SK-N-SH (cell line): ENCODE measurements around the gene CLEC17A. TPM values are rescaled to one million over a fixed set of nuclear protein-coding genes. Genes with fewer than 3 reads are reported as not detected.

Experiments used
- CTCF ChIA-PET: fragments of 300-600, 350-600 bp; formaldehyde crosslinking; extraction: SDS; loops from one replicate; lab custom pipeline; 2021; lab: Yijun Ruan, JAX
- POLR2A ChIA-PET: fragments of 350-600 bp; sonication (Branson Sonifier 250); formaldehyde crosslinking; extraction: SDS; loops from one replicate; lab custom pipeline; 2020; ENCODE audit warnings: antibody characterized with exemption, inconsistent platforms; lab: Yijun Ruan, JAX
- DNase-seq: peaks from one replicate; pipeline ENCODE4 v3.0.0; 2012
- H2AFZ ChIP-seq: fragments of 200-600 bp; sonication (generic); 2 replicates; pipeline ENCODE4 v1.8.1; 2016; ENCODE audit warnings: antibody characterized with exemption, mild to moderate bottlenecking, low read depth
- H3F3A ChIP-seq: fragments of 200-600 bp; sonication (generic); replicated peaks from 2 replicates; pipeline ENCODE3; 2016; ENCODE audit warnings: antibody characterized with exemption, mild to moderate bottlenecking; ENCODE audit not compliant: insufficient read depth
- H3K27ac ChIP-seq, 2 experiments: fragments of 200-500 bp in 1 of 2; fragments of 200-600 bp in 1 of 2; sonication (Bioruptor generic) in 1 of 2; sonication (generic), shearing (Covaris generic) in 1 of 2; 2 replicates each; pipeline versions ENCODE4 v1.5.1 to v1.6.1; 2014 to 2016; ENCODE audit warnings: low read depth in 2 of 2, inconsistent platforms in 1 of 2, low read length in 1 of 2, mild to moderate bottlenecking in 1 of 2, mixed read lengths in 1 of 2
- H3K27me3 ChIP-seq: fragments of 200-600 bp; sonication (generic), shearing (Covaris generic); 2 replicates; pipeline ENCODE4 v1.6.1; 2016; ENCODE audit warnings: mixed run types; ENCODE audit not compliant: insufficient read depth
- H3K36me3 ChIP-seq, 2 experiments: fragments of 200-500 bp in 1 of 2; fragments of 200-600 bp in 1 of 2; sonication (Bioruptor generic) in 1 of 2; sonication (generic) in 1 of 2; replicated peaks in 1 of 2; 2 replicates each; pipeline versions ENCODE3 to v1.5.1; 2014 to 2016; ENCODE audit warnings: low read length in 1 of 2, mild to moderate bottlenecking in 1 of 2; ENCODE audit not compliant: insufficient read depth in 2 of 2, control insufficient read depth in 1 of 2
- H3K4me1 ChIP-seq, 2 experiments: fragments of 200-500 bp in 1 of 2; fragments of 200-600 bp in 1 of 2; sonication (Bioruptor generic) in 1 of 2; sonication (generic), shearing (Covaris generic) in 1 of 2; 2 replicates each; pipeline versions ENCODE4 v1.5.1 to v1.6.1; 2014 to 2016; ENCODE audit warnings: low read depth in 1 of 2, low read length in 1 of 2, mixed run types in 1 of 2; ENCODE audit not compliant: insufficient read depth in 2 of 2, control insufficient read depth in 1 of 2
- H3K4me2 ChIP-seq: fragments of 200-600 bp; sonication (generic), shearing (Covaris generic); 2 replicates; pipeline ENCODE4 v1.6.1; 2017; ENCODE audit warnings: mixed run types
- H3K4me3 ChIP-seq, 2 experiments: fragments of 200-500 bp in 1 of 2; fragments of 200-600 bp in 1 of 2; sonication (Bioruptor generic) in 1 of 2; sonication (generic), shearing (Covaris generic) in 1 of 2; 2 replicates each; pipeline versions ENCODE4 v1.5.1 to v1.8.1; 2014 to 2016; ENCODE audit warnings: low read depth in 2 of 2, inconsistent platforms in 1 of 2, low read length in 1 of 2, mild to moderate bottlenecking in 1 of 2, mixed read lengths in 1 of 2, moderate library complexity in 1 of 2
- H3K79me2 ChIP-seq: fragments of 200-600 bp; sonication (generic); 2 replicates; pipeline ENCODE4 v1.8.1; 2017; ENCODE audit warnings: mild to moderate bottlenecking; ENCODE audit not compliant: insufficient read depth
- H3K9ac ChIP-seq: fragments of 200-600 bp; sonication (generic); 2 replicates; pipeline ENCODE4 v1.6.1; 2017; ENCODE audit warnings: mixed run types
- H3K9me2 ChIP-seq: fragments of 200-600 bp; sonication (generic); 2 replicates; pipeline ENCODE4 v1.6.1; 2017; ENCODE audit warnings: mixed run types
- H3K9me3 ChIP-seq: fragments of 200-600 bp; sonication (generic); 2 replicates; pipeline ENCODE4 v1.6.1; 2017; ENCODE audit warnings: mixed run types, mild to moderate bottlenecking, moderate library complexity
- H4K20me1 ChIP-seq: fragments of 200-600 bp; sonication (generic); 2 replicates; pipeline ENCODE4 v1.6.1; 2017; ENCODE audit warnings: mild to moderate bottlenecking, mixed run types; ENCODE audit not compliant: insufficient read depth
- CHD2 ChIP-seq: fragments of 150-350 bp; IDR thresholded peaks from 2 replicates; pipeline ENCODE4 v1.6.1; 2018; ENCODE audit warnings: low read length; ENCODE audit not compliant: partially characterized antibody
- CTCF ChIP-seq: fragments of 200-600 bp; sonication (generic); IDR thresholded peaks from 2 replicates; pipeline ENCODE4 v1.6.1; 2017; ENCODE audit warnings: antibody characterized with exemption, mild to moderate bottlenecking, moderate library complexity
- ELF1 ChIP-seq: IDR thresholded peaks from 2 replicates; pipeline ENCODE4 v1.4.0; 2012
- FOSL2 ChIP-seq: IDR thresholded peaks from 2 replicates; pipeline ENCODE4 v1.4.0; 2012; ENCODE audit warnings: low read depth, mild to moderate bottlenecking, moderate library complexity, borderline replicate concordance
- FOXJ3 ChIP-seq: sonication (generic); formaldehyde crosslinking; IDR thresholded peaks from 2 replicates; pipeline ENCODE4 v1.5.1; 2020; ENCODE audit warnings: mild to moderate bottlenecking, missing genetic modification reagents
- GABPA ChIP-seq: IDR thresholded peaks from 2 replicates; pipeline ENCODE4 v1.4.0; 2012; ENCODE audit warnings: low read depth, mild to moderate bottlenecking
- IRF3 ChIP-seq: fragments of 150-350 bp; IDR thresholded peaks from 2 replicates; pipeline ENCODE4 v1.6.1; 2016; ENCODE audit warnings: mild to moderate bottlenecking, low read depth, low read length
- JUND ChIP-seq: IDR thresholded peaks from 2 replicates; pipeline ENCODE4 v1.4.0; 2012
- MEF2A ChIP-seq: IDR thresholded peaks from 2 replicates; pipeline ENCODE4 v1.4.0; 2012; ENCODE audit warnings: low read depth, borderline replicate concordance
- MXI1 ChIP-seq: IDR thresholded peaks from 2 replicates; pipeline ENCODE4 v1.6.1; 2012; ENCODE audit warnings: mild to moderate bottlenecking, low read depth, low read length, improper control_type of control experiment
- NFIC ChIP-seq: IDR thresholded peaks from 2 replicates; pipeline ENCODE4 v1.4.0; 2012; ENCODE audit warnings: borderline replicate concordance
- NRF1 ChIP-seq: IDR thresholded peaks from 2 replicates; pipeline ENCODE4 v1.6.1; 2012; ENCODE audit warnings: low read depth, mild to moderate bottlenecking, low read length
- PBX3 ChIP-seq: IDR thresholded peaks from 2 replicates; pipeline ENCODE4; 2012
- POLR2AphosphoS5 ChIP-seq: IDR thresholded peaks from 2 replicates; pipeline ENCODE4 v1.6.1; 2012; ENCODE audit warnings: low read depth, low read length
- RAD21 ChIP-seq: IDR thresholded peaks from 2 replicates; pipeline ENCODE4 v1.6.1; 2012; ENCODE audit warnings: mild to moderate bottlenecking, low read length
- RCOR1 ChIP-seq: fragments of 150-350 bp; IDR thresholded peaks from 2 replicates; pipeline ENCODE4 v1.6.1; 2017; ENCODE audit warnings: antibody characterized with exemption, low read length
- RFX5 ChIP-seq: IDR thresholded peaks from 2 replicates; pipeline ENCODE4 v1.6.1; 2012; ENCODE audit warnings: mild to moderate bottlenecking, improper control_type of control experiment, low read length
- SIN3A ChIP-seq: IDR thresholded peaks from 2 replicates; pipeline ENCODE4 v1.6.1; 2012; ENCODE audit warnings: low read depth, mild to moderate bottlenecking, low read length, moderate library complexity, borderline replicate concordance
- TCF12 ChIP-seq: IDR thresholded peaks from 2 replicates; pipeline ENCODE4 v1.4.0; 2012
- TEAD4 ChIP-seq: IDR thresholded peaks from 2 replicates; pipeline ENCODE4 v1.4.0; 2012; ENCODE audit warnings: mild to moderate bottlenecking, borderline replicate concordance; ENCODE audit not compliant: insufficient read depth
- YY1 ChIP-seq: IDR thresholded peaks from 2 replicates; pipeline ENCODE4 v1.4.0; 2012; ENCODE audit warnings: low read depth, mild to moderate bottlenecking
- ZBTB33 ChIP-seq: IDR thresholded peaks from 2 replicates; pipeline ENCODE4 v1.4.0; 2012; ENCODE audit warnings: low read depth, borderline replicate concordance
- WGBS: methylation state at CpG from one replicate; pipeline ENCODE4 v1.1.6; 2017; ENCODE audit warnings: low lambda C conversion rate; 5-methylcytosine and 5-hydroxymethylcytosine counted together
- polyA plus RNA-seq, 3 experiments: library from polyadenylated mRNA; depleted of rRNA; stranded (reverse); fragments of >200 nt; gene quantifications; 2 replicates each; pipeline ENCODE4 v1.2.3, GENCODE V29; 2012

The CLEC17A gene
- polyA plus RNA-seq, 1 of the 3 experiments (the other 2 are of a cell fraction) = not detected

- no peak overlapping the region for H3K27ac ChIP-seq
- H3F3A ChIP-seq = no peaks in the 10 kb centered on the region
- WGBS = 97% methylated on average over 33 of the region's 35 CpGs
- H3K4me2 ChIP-seq = no peak overlapping the region
- H3K79me2 ChIP-seq = peaks cover 18% of the 10 kb centered on the region
- H3K4me1 ChIP-seq = peaks cover 0 to 15% of the 10 kb centered on the region in 2 experiments; a peak in 1 of 4 replicates
- H3K9me2 ChIP-seq = no peaks in the 10 kb centered on the region
- TF ChIP-seq RAD21 (no peak), IRF3 (no peak), ELF1 (no peak), TEAD4 (no peak), GABPA (no peak), MXI1 (no peak), JUND (no peak), FOXJ3 (CRISPR knock-in tag) (no peak), SIN3A (no peak)
- no peaks in the 10 kb centered on the region for H3K9me3 ChIP-seq
- H3K27me3 ChIP-seq = no peaks in the 10 kb centered on the region
- H3K4me3 ChIP-seq = no peak overlapping the region
- H3K36me3 ChIP-seq = no peaks in the 10 kb centered on the region
- no peaks in the 10 kb centered on the region; the same call in 1 of the 2 replicates for H4K20me1 ChIP-seq
- H2AFZ ChIP-seq = no peak overlapping the region
- DNase-seq = no peak
- ChIA-PET CTCF (interaction anchor here (1.4 to 2.8 kb wide), 3 partner anchors 19 to 73 kb away, joined by 3 to 15 read pairs (median 6); partner anchors contain the start of gene NDUFB7), POLR2A (no interaction called here)
- no peak overlapping the region for H3K9ac ChIP-seq
These were observed 29.6 kb upstream of the CLEC17A start for GRCh38 chr19:14553042-14553938.

- Histone ChIP-seq H3K4me2 (no peak overlapping the region), H3K36me3 (no peaks in the 10 kb centered on the region), H3K4me3 (no peak overlapping the region), H2AFZ (no peak overlapping the region), H3K4me1 (peaks cover 0 to 21% of the 10 kb centered on the region in 2 experiments; a peak in 1 of 4 replicates), H4K20me1 (no peaks in the 10 kb centered on the region; the same call in 1 of the 2 replicates), H3F3A (no peaks in the 10 kb centered on the region), H3K9ac (no peak overlapping the region), H3K9me3 (no peaks in the 10 kb centered on the region), H3K9me2 (no peaks in the 10 kb centered on the region), H3K79me2 (peaks cover 15% of the 10 kb centered on the region), H3K27ac (no peak overlapping the region), H3K27me3 (no peaks in the 10 kb centered on the region)
- 79% methylated on average over 5 of the region's 9 CpGs for WGBS
- POLR2A ChIA-PET = no interaction called here
- no peak for DNase-seq
- CTCF ChIA-PET = interaction anchor here (1.0 to 2.8 kb wide), 4 partner anchors 9 to 74 kb away, joined by 3 to 15 read pairs (median 4); partner anchors contain the start of gene NDUFB7
- TF ChIP-seq MEF2A (no peak), CHD2 (no peak), MXI1 (no peak), FOSL2 (no peak), RCOR1 (no peak), TEAD4 (no peak), POLR2AphosphoS5 (no peak), TCF12 (no peak), ELF1 (no peak), PBX3 (no peak), NFIC (no peak), RFX5 (no peak), NRF1 (no peak), SIN3A (no peak), CTCF (no peak), ZBTB33 (no peak), YY1 (no peak)
These were observed 29.0 kb upstream of the CLEC17A start for GRCh38 chr19:14553939-14554243.
